CD4-positive, alpha-beta T cell treated with Interleukin-17A for 1 hour (primary cell): ENCODE data around the gene APLP1.
A peak's percentile ranks its signal among the peaks of the same experiment; 100 is the strongest.
"Not testable (repeated sequence)": the region's sequence is repeated elsewhere in the genome, so short reads cannot be mapped to it uniquely, and the experiment has no call there.

Experiments
- DNase-seq: peaks from one replicate; pipeline ENCODE4 v3.0.0-alpha.2; 2020

Gene APLP1

GRCh38 chr19:35908973-35909683 is 40.8 kb downstream of the APLP1 start:
- peak; percentile 53 for DNase-seq

GRCh38 chr19:35909684-35910035 is 41.3 kb downstream of the APLP1 start:
- DNase-seq, result no peak

- not testable (repeated sequence) for DNase-seq
Observed at GRCh38 chr19:35910355-35910754, 42.0 kb downstream of the APLP1 start.

GRCh38 chr19:35911173-35911572 is 42.8 kb downstream of the APLP1 start:
- no peak for DNase-seq

- peak; percentile 4 for DNase-seq
Observed at GRCh38 chr19:35911790-35912189, 43.4 kb downstream of the APLP1 start.

- no peak for DNase-seq
Observed at GRCh38 chr19:35913589-35913988, 45.2 kb downstream of the APLP1 start.

GRCh38 chr19:35915443-35915842 is 47.1 kb downstream of the APLP1 start:
- no peak for DNase-seq

GRCh38 chr19:35919306-35919705 is 50.9 kb downstream of the APLP1 start:
- DNase-seq, result no peak

GRCh38 chr19:35921012-35921411 is 52.6 kb downstream of the APLP1 start:
- no peak for DNase-seq

GRCh38 chr19:35925501-35925900 is 57.1 kb downstream of the APLP1 start:
- DNase-seq, result no peak

- DNase-seq, result no peak
Observed at GRCh38 chr19:35928507-35928906, 60.1 kb downstream of the APLP1 start.
